Neural cell (in vitro differentiated cells): Measurements from ENCODE around the gene SLK. TPM values are rescaled to one million over a fixed set of nuclear protein-coding genes. Genes with fewer than 3 reads are reported as not detected.

ENCODE experiments used
- H2AFZ ChIP-seq: fragments of 200-600, 300-800 bp; sonication (generic), shearing (Covaris generic); 2 replicates; pipeline ENCODE4 v1.6.0; 2014; ENCODE audit warnings: low read depth, mild to moderate bottlenecking, antibody characterized with exemption, low read length, moderate library complexity
- H3F3A ChIP-seq: fragments of 200-600 bp; shearing (Covaris generic); 2 replicates; pipeline ENCODE4 v1.6.1; 2016; ENCODE audit warnings: mild to moderate bottlenecking, moderate library complexity, mixed read lengths, antibody characterized with exemption, low read length; ENCODE audit not compliant: insufficient read depth, poor library complexity, severe bottlenecking
- H3K27ac ChIP-seq: fragments of 200-600, 300-800 bp; sonication (generic), shearing (Covaris generic); 2 replicates; pipeline ENCODE4 v1.5.1; 2014; ENCODE audit warnings: mild to moderate bottlenecking, low read length, moderate library complexity
- H3K27me3 ChIP-seq: fragments of 300-800, 200-600 bp; sonication (generic), shearing (Covaris generic); 2 replicates; pipeline ENCODE4 v1.6.0; 2014; ENCODE audit warnings: mild to moderate bottlenecking, low read depth, low read length, moderate library complexity; ENCODE audit not compliant: insufficient read depth
- H3K36me3 ChIP-seq: fragments of 300-800, 200-600 bp; sonication (generic), shearing (Covaris generic); 2 replicates; pipeline ENCODE4 v1.5.1; 2014; ENCODE audit warnings: mild to moderate bottlenecking, antibody characterized with exemption, low read length, moderate library complexity; ENCODE audit not compliant: insufficient read depth
- H3K4me2 ChIP-seq: fragments of 300-800, 200-600 bp; sonication (generic), shearing (Covaris generic); 2 replicates; pipeline ENCODE4 v1.6.0; 2014; ENCODE audit warnings: mild to moderate bottlenecking, low read length
- H3K4me3 ChIP-seq: fragments of 300-800, 200-600 bp; sonication (generic), shearing (Covaris generic); 2 replicates; pipeline ENCODE4 v1.5.1; 2014; ENCODE audit warnings: mild to moderate bottlenecking, low read length, moderate library complexity
- H3K79me2 ChIP-seq: fragments of 200-600 bp; shearing (Covaris generic); replicated peaks from 2 replicates; pipeline ENCODE4 v1.6.0; 2014; ENCODE audit warnings: mild to moderate bottlenecking, low read length, moderate library complexity; ENCODE audit not compliant: insufficient read depth
- H3K9ac ChIP-seq: fragments of 300-800, 200-600 bp; sonication (generic), shearing (Covaris generic); 2 replicates; pipeline ENCODE4 v1.6.1; 2016; ENCODE audit warnings: mild to moderate bottlenecking, low read length, mixed read lengths
- H3K9me2 ChIP-seq: fragments of 200-600 bp; shearing (Covaris generic); 2 replicates; pipeline ENCODE4 v1.6.1; 2016; ENCODE audit warnings: mild to moderate bottlenecking, low read length, mixed read lengths; ENCODE audit not compliant: insufficient read depth
- H3K9me3 ChIP-seq: fragments of 200-600, 300-800 bp; sonication (generic), shearing (Covaris generic); 2 replicates; pipeline ENCODE4 v1.6.1; 2016; ENCODE audit warnings: mild to moderate bottlenecking, mixed run types, low read length, moderate library complexity, mixed read lengths
- H4K20me1 ChIP-seq: fragments of 200-600 bp; shearing (Covaris generic); 2 replicates; pipeline ENCODE4 v1.6.1; 2016; ENCODE audit warnings: mild to moderate bottlenecking, mixed run types; ENCODE audit not compliant: insufficient read depth
- EP300 ChIP-seq: fragments of 450-650 bp; conservative IDR thresholded peaks from 2 replicates; pipeline ENCODE4 v1.6.1; 2014; ENCODE audit warnings: antibody characterized with exemption, mild to moderate bottlenecking, moderate library complexity; ENCODE audit not compliant: poor library complexity, severe bottlenecking
- EZH2 ChIP-seq: fragments of 200-600, 300-800 bp; shearing (Covaris generic), sonication (generic); IDR thresholded peaks from 2 replicates; pipeline ENCODE4 v1.6.1; 2014; ENCODE audit warnings: antibody characterized with exemption, low read length, borderline replicate concordance, mild to moderate bottlenecking; ENCODE audit not compliant: insufficient read depth, poor library complexity, severe bottlenecking
- MXI1 ChIP-seq: fragments of 450-650 bp; conservative IDR thresholded peaks from 2 replicates; pipeline ENCODE4 v1.6.1; 2014; ENCODE audit warnings: antibody characterized with exemption, mild to moderate bottlenecking; ENCODE audit not compliant: poor library complexity, severe bottlenecking
- POLR2AphosphoS5 ChIP-seq: IDR thresholded peaks from 2 replicates; pipeline ENCODE4 v1.6.1; 2012
- RAD21 ChIP-seq: fragments of 450-650 bp; conservative IDR thresholded peaks from 2 replicates; pipeline ENCODE4 v1.6.1; 2014; ENCODE audit warnings: antibody characterized with exemption, mild to moderate bottlenecking, moderate library complexity
- SMC3 ChIP-seq: fragments of 450-650 bp; conservative IDR thresholded peaks from 2 replicates; pipeline ENCODE4 v1.6.1; 2014; ENCODE audit warnings: antibody characterized with exemption, mild to moderate bottlenecking, moderate library complexity; ENCODE audit not compliant: poor library complexity
- TAF1 ChIP-seq: IDR thresholded peaks from 2 replicates; pipeline ENCODE4 v1.6.1; 2012; ENCODE audit warnings: low read depth
- polyA plus RNA-seq: library from polyadenylated mRNA; depleted of rRNA; stranded (reverse); fragments of >200 nt; gene quantifications from 2 replicates; pipeline ENCODE4 v1.2.3, GENCODE V29; 2014
- TF ChIP-seq, protein P1 (sequence below): fragments of 450-650 bp; IDR thresholded peaks from 2 replicates; pipeline ENCODE4 v1.5.1; 2014; ENCODE audit warnings: antibody characterized with exemption, mild to moderate bottlenecking, moderate library complexity; ENCODE audit not compliant: poor library complexity, severe bottlenecking
- TF ChIP-seq, protein P2 (sequence below): IDR thresholded peaks from 2 replicates; pipeline ENCODE4 v1.6.1; 2012; ENCODE audit warnings: borderline replicate concordance

SLK gene
- polyA plus RNA-seq, 1 donor from 2014 or later: 23.7 TPM

- H3K9me3 ChIP-seq: no peaks in the 10 kb centered on the region
- no peak overlapping the region for H3K4me2 ChIP-seq
- H3K27ac ChIP-seq: no peak overlapping the region
- no peak overlapping the region for H3K9ac ChIP-seq
- no peaks in the 10 kb centered on the region for H3K79me2 ChIP-seq
- no peaks in the 10 kb centered on the region for H3F3A ChIP-seq
- TF ChIP-seq, protein P1, sequence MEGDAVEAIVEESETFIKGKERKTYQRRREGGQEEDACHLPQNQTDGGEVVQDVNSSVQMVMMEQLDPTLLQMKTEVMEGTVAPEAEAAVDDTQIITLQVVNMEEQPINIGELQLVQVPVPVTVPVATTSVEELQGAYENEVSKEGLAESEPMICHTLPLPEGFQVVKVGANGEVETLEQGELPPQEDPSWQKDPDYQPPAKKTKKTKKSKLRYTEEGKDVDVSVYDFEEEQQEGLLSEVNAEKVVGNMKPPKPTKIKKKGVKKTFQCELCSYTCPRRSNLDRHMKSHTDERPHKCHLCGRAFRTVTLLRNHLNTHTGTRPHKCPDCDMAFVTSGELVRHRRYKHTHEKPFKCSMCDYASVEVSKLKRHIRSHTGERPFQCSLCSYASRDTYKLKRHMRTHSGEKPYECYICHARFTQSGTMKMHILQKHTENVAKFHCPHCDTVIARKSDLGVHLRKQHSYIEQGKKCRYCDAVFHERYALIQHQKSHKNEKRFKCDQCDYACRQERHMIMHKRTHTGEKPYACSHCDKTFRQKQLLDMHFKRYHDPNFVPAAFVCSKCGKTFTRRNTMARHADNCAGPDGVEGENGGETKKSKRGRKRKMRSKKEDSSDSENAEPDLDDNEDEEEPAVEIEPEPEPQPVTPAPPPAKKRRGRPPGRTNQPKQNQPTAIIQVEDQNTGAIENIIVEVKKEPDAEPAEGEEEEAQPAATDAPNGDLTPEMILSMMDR: no peak
- TF ChIP-seq EP300: no peak
- no peak for TF ChIP-seq RAD21
- no peak for TF ChIP-seq TAF1
- no peak for TF ChIP-seq SMC3
- TF ChIP-seq EZH2: no peak
- TF ChIP-seq MXI1: no peak
- TF ChIP-seq, protein P2, sequence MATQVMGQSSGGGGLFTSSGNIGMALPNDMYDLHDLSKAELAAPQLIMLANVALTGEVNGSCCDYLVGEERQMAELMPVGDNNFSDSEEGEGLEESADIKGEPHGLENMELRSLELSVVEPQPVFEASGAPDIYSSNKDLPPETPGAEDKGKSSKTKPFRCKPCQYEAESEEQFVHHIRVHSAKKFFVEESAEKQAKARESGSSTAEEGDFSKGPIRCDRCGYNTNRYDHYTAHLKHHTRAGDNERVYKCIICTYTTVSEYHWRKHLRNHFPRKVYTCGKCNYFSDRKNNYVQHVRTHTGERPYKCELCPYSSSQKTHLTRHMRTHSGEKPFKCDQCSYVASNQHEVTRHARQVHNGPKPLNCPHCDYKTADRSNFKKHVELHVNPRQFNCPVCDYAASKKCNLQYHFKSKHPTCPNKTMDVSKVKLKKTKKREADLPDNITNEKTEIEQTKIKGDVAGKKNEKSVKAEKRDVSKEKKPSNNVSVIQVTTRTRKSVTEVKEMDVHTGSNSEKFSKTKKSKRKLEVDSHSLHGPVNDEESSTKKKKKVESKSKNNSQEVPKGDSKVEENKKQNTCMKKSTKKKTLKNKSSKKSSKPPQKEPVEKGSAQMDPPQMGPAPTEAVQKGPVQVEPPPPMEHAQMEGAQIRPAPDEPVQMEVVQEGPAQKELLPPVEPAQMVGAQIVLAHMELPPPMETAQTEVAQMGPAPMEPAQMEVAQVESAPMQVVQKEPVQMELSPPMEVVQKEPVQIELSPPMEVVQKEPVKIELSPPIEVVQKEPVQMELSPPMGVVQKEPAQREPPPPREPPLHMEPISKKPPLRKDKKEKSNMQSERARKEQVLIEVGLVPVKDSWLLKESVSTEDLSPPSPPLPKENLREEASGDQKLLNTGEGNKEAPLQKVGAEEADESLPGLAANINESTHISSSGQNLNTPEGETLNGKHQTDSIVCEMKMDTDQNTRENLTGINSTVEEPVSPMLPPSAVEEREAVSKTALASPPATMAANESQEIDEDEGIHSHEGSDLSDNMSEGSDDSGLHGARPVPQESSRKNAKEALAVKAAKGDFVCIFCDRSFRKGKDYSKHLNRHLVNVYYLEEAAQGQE: no peak
- TF ChIP-seq POLR2AphosphoS5: no peak
- H2AFZ ChIP-seq: no peak overlapping the region
- no peaks in the 10 kb centered on the region for H4K20me1 ChIP-seq
- H3K4me3 ChIP-seq: no peak overlapping the region
- H3K27me3 ChIP-seq: no peaks in the 10 kb centered on the region
- no peaks in the 10 kb centered on the region for H3K36me3 ChIP-seq
- H3K9me2 ChIP-seq: no peaks in the 10 kb centered on the region
Observed at GRCh38 chr10:103958996-103959395, 7.9 kb upstream of the SLK start.

GRCh38 chr10:103960103-103960502 lies 6.8 kb upstream of the SLK start:
- TF ChIP-seq RAD21 (no peak), MXI1 (no peak), SMC3 (no peak), TAF1 (no peak), POLR2AphosphoS5 (no peak), EZH2 (no peak), EP300 (no peak)
- TF ChIP-seq, protein P1: no peak
- TF ChIP-seq, protein P2: no peak
- Histone ChIP-seq H2AFZ (no peak overlapping the region), H3K4me2 (no peak overlapping the region), H3K4me3 (no peak overlapping the region), H4K20me1 (no peaks in the 10 kb centered on the region), H3K79me2 (no peaks in the 10 kb centered on the region), H3F3A (no peaks in the 10 kb centered on the region), H3K27me3 (no peaks in the 10 kb centered on the region), H3K36me3 (no peaks in the 10 kb centered on the region), H3K9me2 (no peaks in the 10 kb centered on the region), H3K9ac (no peak overlapping the region), H3K9me3 (no peaks in the 10 kb centered on the region), H3K27ac (no peak overlapping the region)
